HepG2 (cell line): Measurements from ENCODE around the gene HHIPL1. TPM values are rescaled to one million over a fixed set of nuclear protein-coding genes. Genes with fewer than 3 reads are reported as not detected.

Experiments used
- DRAP1 ChIP-seq: IDR thresholded peaks from 2 replicates; pipeline ENCODE4 v1.6.1; 2016; ENCODE audit warnings: missing genetic modification reagents, missing compliant biosample characterization
- GLI4 ChIP-seq: sonication (generic); formaldehyde crosslinking; IDR thresholded peaks from 2 replicates; pipeline ENCODE4 v1.5.1; 2020; ENCODE audit warnings: missing genetic modification reagents, mild to moderate bottlenecking, moderate library complexity, borderline replicate concordance
- HES4 ChIP-seq: sonication (generic); formaldehyde crosslinking; IDR thresholded peaks from 2 replicates; pipeline ENCODE4 v1.9.0; 2021; ENCODE audit warnings: mild to moderate bottlenecking, missing genetic modification reagents, borderline replicate concordance
- KDM3A ChIP-seq: IDR thresholded peaks from 2 replicates; pipeline ENCODE4 v1.6.1; 2018; ENCODE audit warnings: low read depth, missing compliant biosample characterization
- LCORL ChIP-seq, 2 experiments: fragments of 450-650 bp in 1 of 2; sonication (generic) in 1 of 2; formaldehyde crosslinking in 1 of 2; IDR thresholded peaks; 2 replicates each; pipeline versions ENCODE4 v1.5.0 to v1.6.1; 2017 to 2020; ENCODE audit warnings: antibody characterized with exemption in 1 of 2, missing genetic modification reagents in 1 of 2
- MAFF ChIP-seq: IDR thresholded peaks from 2 replicates; pipeline ENCODE4 v1.6.1; 2011; ENCODE audit warnings: low read depth, low read length, improper control_type of control experiment
- MLXIP ChIP-seq: sonication (generic); formaldehyde crosslinking; IDR thresholded peaks from 2 replicates; pipeline ENCODE4 v1.9.0; 2021; ENCODE audit warnings: missing genetic modification reagents, borderline replicate concordance
- MTERF4 ChIP-seq: sonication (generic); formaldehyde crosslinking; IDR thresholded peaks from 2 replicates; pipeline ENCODE4 v1.8.0; 2023; ENCODE audit warnings: mild to moderate bottlenecking, missing genetic modification reagents
- MXD3 ChIP-seq: IDR thresholded peaks from 2 replicates; pipeline ENCODE4 v1.6.1; 2016; ENCODE audit warnings: mild to moderate bottlenecking, missing biosample characterization, missing genetic modification reagents
- NBN ChIP-seq: fragments of 450-650 bp; conservative IDR thresholded peaks from 2 replicates; pipeline ENCODE4 v1.6.1; 2017
- PAF1 ChIP-seq: IDR thresholded peaks from 2 replicates; pipeline ENCODE4 v1.6.1; 2016; ENCODE audit warnings: missing genetic modification reagents, missing compliant biosample characterization
- RARA ChIP-seq: IDR thresholded peaks from 2 replicates; pipeline ENCODE4 v1.6.1; 2016; ENCODE audit warnings: missing genetic modification reagents, missing compliant biosample characterization
- SETDB1 ChIP-seq: sonication (generic); formaldehyde crosslinking; IDR thresholded peaks from 2 replicates; pipeline ENCODE4 v1.5.1; 2020; ENCODE audit warnings: missing genetic modification reagents, mild to moderate bottlenecking, borderline replicate concordance
- SP140L ChIP-seq: sonication (generic); formaldehyde crosslinking; IDR thresholded peaks from 2 replicates; pipeline ENCODE4 v1.4.0; 2020; ENCODE audit warnings: missing genetic modification reagents, borderline replicate concordance
- TRIM22 ChIP-seq: fragments of 450-650 bp; IDR thresholded peaks from 2 replicates; pipeline ENCODE4 v1.6.1; 2017
- ZBTB3 ChIP-seq: sonication (generic); formaldehyde crosslinking; IDR thresholded peaks from 2 replicates; pipeline ENCODE4 v1.4.0; 2020; ENCODE audit warnings: low read depth, mild to moderate bottlenecking, moderate library complexity, missing genetic modification reagents, borderline replicate concordance
- ZMYM2 ChIP-seq: sonication (generic); formaldehyde crosslinking; IDR thresholded peaks from 2 replicates; pipeline ENCODE4 v1.8.0; 2022; ENCODE audit warnings: mild to moderate bottlenecking, missing genetic modification reagents
- ZNF280B ChIP-seq: sonication (generic); formaldehyde crosslinking; IDR thresholded peaks from 2 replicates; pipeline ENCODE4 v1.5.0; 2020; ENCODE audit warnings: missing genetic modification reagents, mild to moderate bottlenecking, borderline replicate concordance
- ZSCAN5A ChIP-seq: sonication (generic); formaldehyde crosslinking; IDR thresholded peaks from 2 replicates; pipeline ENCODE4 v1.8.0; 2022; ENCODE audit warnings: mild to moderate bottlenecking, missing genetic modification reagents, borderline replicate concordance
- polyA plus RNA-seq, 8 experiments: library from polyadenylated mRNA; depleted of rRNA in 3 of 8; stranded (reverse) in 7 of 8; unstranded in 1 of 8; fragments of >200 nt; fragmentation: Illumina TruSeq in 4 of 8; extraction: Trizol in 4 of 8; gene quantifications; 2 replicates each; pipeline versions ENCODE4 v1.2.1 to v1.2.3, GENCODE V29; 2011 to 2016; ENCODE audit warnings: low read depth in 4 of 8, missing spikeins in 1 of 8, mixed read lengths in 1 of 8; ENCODE audit not compliant: insufficient read depth in 1 of 8
- total RNA-seq, 5 experiments: library from RNA; depleted of rRNA; stranded (reverse); fragments of >200 nt; fragmentation: Illumina TruSeq; extraction: Trizol; gene quantifications; 2 replicates each; pipeline ENCODE4 v1.2.3, GENCODE V29; 2016; ENCODE audit warnings: low read depth in 1 of 5

HHIPL1 gene
- total and polyA plus RNA-seq, 2 of the 13 experiments (the other 11 are each of a cell fraction or from before 2014, with no cell fraction given): not detected

GRCh38 chr14:99603471-99604277, 41.3 kb upstream of the HHIPL1 start, which contains the start of gene CCDC85C (continued):
- peak; percentile 88 for TF ChIP-seq ZNF280B (CRISPR knock-in tag)
- TF ChIP-seq ZSCAN5A (CRISPR knock-in tag): 0 out of 2 replicates have a peak, but pooled peaks have one; percentile 53
- TF ChIP-seq RARA (CRISPR knock-in tag): peak; percentile 63
- TF ChIP-seq MXD3 (CRISPR knock-in tag): peak; percentile 99
- TF ChIP-seq DRAP1 (CRISPR knock-in tag): no peak
- TF ChIP-seq MAFF: no peak
- TF ChIP-seq GLI4 (CRISPR knock-in tag): peak; percentile 82
- no peak for TF ChIP-seq ZMYM2 (CRISPR knock-in tag)
- peak; percentile 92 for TF ChIP-seq MLXIP (CRISPR knock-in tag)
- TF ChIP-seq ZBTB3: no peak; the same call in 1 of the 2 replicates
- TF ChIP-seq TRIM22: no peak
- TF ChIP-seq SETDB1 (CRISPR knock-in tag): no peak
- no peak for TF ChIP-seq KDM3A (CRISPR knock-in tag)
- no peak for TF ChIP-seq LCORL (IDR thresholded peaks at IDR 0.05)
- no peak for TF ChIP-seq LCORL (CRISPR knock-in tag; IDR thresholded peaks at IDR 0.05)
- TF ChIP-seq NBN: no peak
- TF ChIP-seq PAF1 (CRISPR knock-in tag): no peak
- peak; percentile 99 for TF ChIP-seq HES4
- no peak for TF ChIP-seq SP140L (CRISPR knock-in tag)
- TF ChIP-seq MTERF4 (CRISPR knock-in tag): peak; percentile 98
